BLaER1 (cell line): Measurements from ENCODE around the gene FOXC1.

Source experiments
- H3K27ac ChIP-seq: shearing (Covaris generic); formaldehyde crosslinking; 2 replicates; pipeline ENCODE4 v1.8.1; 2022
- H3K27me3 ChIP-seq: shearing (Covaris generic); formaldehyde crosslinking; 2 replicates; pipeline ENCODE4 v1.8.1; 2022
- H3K36me3 ChIP-seq: shearing (Covaris generic); formaldehyde crosslinking; 2 replicates; pipeline ENCODE4 v1.8.1; 2022
- H3K4me1 ChIP-seq: shearing (Covaris generic); formaldehyde crosslinking; 2 replicates; pipeline ENCODE4 v1.8.1; 2022
- H3K4me2 ChIP-seq: shearing (Covaris generic); formaldehyde crosslinking; 2 replicates; pipeline ENCODE4 v1.8.1; 2022
- H3K4me3 ChIP-seq: shearing (Covaris generic); formaldehyde crosslinking; 2 replicates; pipeline ENCODE4 v1.8.1; 2022
- H3K9ac ChIP-seq: shearing (Covaris generic); formaldehyde crosslinking; 2 replicates; pipeline ENCODE4 v1.8.1; 2022
- H3K9me3 ChIP-seq: shearing (Covaris generic); formaldehyde crosslinking; 2 replicates; pipeline ENCODE4 v1.8.1; 2022
- H4K20me1 ChIP-seq: shearing (Covaris generic); formaldehyde crosslinking; 2 replicates; pipeline ENCODE4 v1.8.1; 2022
- Cebpa-rat ChIP-seq: shearing (Covaris generic); IDR thresholded peaks from 2 replicates; pipeline ENCODE4 v1.8.1; 2022

Gene FOXC1

DNA sequence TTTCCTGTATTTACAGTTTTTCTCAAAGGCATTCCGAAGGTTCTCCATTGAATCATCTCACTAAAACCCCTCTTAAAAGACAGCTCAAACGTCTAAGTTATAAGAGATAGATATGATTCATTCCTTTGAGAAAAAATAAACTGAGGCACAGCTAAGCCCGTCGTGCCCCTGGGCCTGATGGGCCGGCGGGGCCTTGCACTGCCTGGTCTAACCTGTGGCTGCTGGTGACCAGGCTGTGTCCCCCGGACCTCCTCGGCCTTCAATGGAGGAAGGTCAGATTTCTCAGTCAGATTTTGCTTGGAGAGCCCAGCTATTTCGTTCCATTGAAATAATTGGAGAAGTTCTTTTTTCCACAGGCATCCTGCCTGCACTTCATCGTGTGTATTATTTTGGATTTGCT, 11.3 kb upstream of the FOXC1 start:
- no peak for TF ChIP-seq Cebpa-rat
- Histone ChIP-seq H3K4me2 (no peak overlapping the region), H4K20me1 (peaks cover 22% of the 10 kb centered on the region; the same call in 1 of the 2 replicates), H3K9ac (no peak overlapping the region), H3K36me3 (no peaks in the 10 kb centered on the region), H3K4me1 (peaks cover 23% of the 10 kb centered on the region), H3K4me3 (no peak overlapping the region), H3K27ac (no peak overlapping the region), H3K27me3 (peaks cover 70% of the 10 kb centered on the region), H3K9me3 (no peaks in the 10 kb centered on the region)

DNA sequence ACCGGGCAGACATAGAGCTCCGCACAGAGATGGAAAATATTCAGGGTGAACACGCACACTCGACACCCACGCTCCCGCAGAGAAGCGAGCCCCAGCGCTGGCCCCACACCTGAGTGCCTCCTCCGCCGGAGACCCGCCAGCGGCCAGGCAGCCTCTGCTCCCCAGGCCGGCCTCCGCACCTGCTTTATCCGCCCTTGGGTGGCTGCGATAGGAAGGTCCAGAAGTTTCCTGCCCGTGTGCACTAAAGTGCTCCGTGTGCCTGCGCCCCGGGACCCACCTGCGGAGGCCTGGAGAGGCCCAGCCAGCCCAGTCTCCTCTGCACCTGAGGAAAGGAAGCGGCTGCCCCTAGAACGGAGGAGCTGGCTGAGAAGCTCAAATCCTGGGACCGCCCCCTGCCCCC, 10.8 kb upstream of the FOXC1 start:
- Histone ChIP-seq H3K9me3 (no peaks in the 10 kb centered on the region), H3K4me1 (peaks cover 23% of the 10 kb centered on the region), H3K4me2 (no peak overlapping the region), H3K9ac (no peak overlapping the region), H3K4me3 (no peak overlapping the region), H4K20me1 (peaks cover 26% of the 10 kb centered on the region; the same call in 1 of the 2 replicates), H3K27ac (no peak overlapping the region), H3K27me3 (peaks cover 70% of the 10 kb centered on the region), H3K36me3 (no peaks in the 10 kb centered on the region)
- TF ChIP-seq Cebpa-rat: no peak

- H3K4me3 ChIP-seq: no peak overlapping the region
Measured at GRCh38 chr6:1599469-1599868, 10.2 kb upstream of the FOXC1 start.

DNA sequence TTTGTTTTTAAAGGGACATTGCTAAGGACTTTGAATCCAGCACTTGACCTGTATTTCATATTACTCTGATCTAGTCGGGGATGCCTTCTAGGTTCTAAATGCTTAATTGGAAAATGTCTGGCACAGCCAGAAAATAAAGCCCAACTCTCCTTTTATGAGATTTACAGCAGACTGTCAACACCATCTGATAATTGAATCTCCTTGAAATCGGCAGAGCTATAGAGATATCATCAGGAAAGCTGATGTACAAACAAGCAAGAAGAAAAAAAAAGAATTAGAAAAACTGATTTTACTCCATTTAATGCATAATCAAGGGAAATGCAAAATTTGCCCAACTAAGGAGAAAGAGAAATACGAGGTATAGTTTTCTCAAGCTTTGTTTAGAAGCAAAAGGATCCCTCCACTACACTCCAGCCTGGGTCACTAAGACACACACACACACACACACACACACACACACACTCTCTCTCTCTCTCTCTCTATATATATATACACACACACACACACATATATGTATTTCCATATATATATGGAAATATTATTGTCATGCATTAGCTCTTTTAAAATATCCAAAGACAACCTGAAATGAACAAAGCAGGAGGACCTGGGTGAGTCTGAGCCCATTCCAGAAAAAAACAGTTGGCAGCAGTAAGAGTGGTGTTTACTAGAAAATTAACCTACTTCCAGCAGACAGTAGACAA, 9.5 kb upstream of the FOXC1 start:
- Histone ChIP-seq H3K4me3 (no peak overlapping the region), H3K9ac (no peak overlapping the region), H3K4me2 (no peak overlapping the region), H3K27ac (no peak overlapping the region), H3K4me1 (peaks cover 24% of the 10 kb centered on the region), H3K36me3 (no peaks in the 10 kb centered on the region), H4K20me1 (peaks cover 37% of the 10 kb centered on the region), H3K9me3 (no peaks in the 10 kb centered on the region), H3K27me3 (peaks cover 70% of the 10 kb centered on the region)
- TF ChIP-seq Cebpa-rat: no peak

More at GRCh38 chr6:1599469-1599868, 10.2 kb upstream of the FOXC1 start:
- Histone ChIP-seq H3K9me3 (no peaks in the 10 kb centered on the region), H3K4me2 (no peak overlapping the region), H3K27me3 (peaks cover 70% of the 10 kb centered on the region), H4K20me1 (peaks cover 32% of the 10 kb centered on the region), H3K9ac (no peak overlapping the region), H3K36me3 (no peaks in the 10 kb centered on the region), H3K4me1 (peaks cover 24% of the 10 kb centered on the region), H3K27ac (no peak overlapping the region)
- no peak for TF ChIP-seq Cebpa-rat

DNA sequence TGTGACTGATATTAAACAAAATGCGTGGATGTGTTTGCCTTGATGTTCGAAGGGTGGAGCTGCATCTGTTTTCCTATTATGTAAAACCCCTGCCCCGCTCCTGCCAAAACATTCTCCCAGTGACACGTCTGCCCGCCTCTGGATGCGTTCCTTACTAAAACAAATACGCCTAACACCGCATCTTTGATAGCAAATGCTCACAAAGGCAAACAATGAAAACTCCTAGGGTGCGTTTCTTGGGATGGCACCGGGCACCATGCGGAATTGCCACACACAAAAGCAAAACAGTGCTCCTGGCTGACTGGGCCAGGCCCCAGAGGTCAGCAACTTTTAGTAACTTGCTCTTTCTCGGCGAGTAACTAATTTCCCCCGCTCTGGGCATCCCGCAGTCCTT, 9.0 kb upstream of the FOXC1 start:
- H3K4me3 ChIP-seq: no peak overlapping the region
- H3K4me2 ChIP-seq: no peak overlapping the region
- peaks cover 24% of the 10 kb centered on the region for H3K4me1 ChIP-seq
- peaks cover 70% of the 10 kb centered on the region for H3K27me3 ChIP-seq
- no peaks in the 10 kb centered on the region for H3K36me3 ChIP-seq
- no peak overlapping the region for H3K27ac ChIP-seq
- TF ChIP-seq Cebpa-rat: no peak
- H4K20me1 ChIP-seq: peaks cover 37% of the 10 kb centered on the region
- no peaks in the 10 kb centered on the region for H3K9me3 ChIP-seq
- H3K9ac ChIP-seq: no peak overlapping the region

- Histone ChIP-seq H3K36me3 (no peaks in the 10 kb centered on the region), H3K4me2 (no peak overlapping the region), H3K4me3 (no peak overlapping the region), H3K4me1 (peaks cover 19% of the 10 kb centered on the region), H3K27me3 (peaks cover 73% of the 10 kb centered on the region), H4K20me1 (peaks cover 42% of the 10 kb centered on the region), H3K9ac (no peak overlapping the region), H3K27ac (no peak overlapping the region), H3K9me3 (no peaks in the 10 kb centered on the region)
- no peak for TF ChIP-seq Cebpa-rat
Measured at GRCh38 chr6:1601158-1602048, 8.3 kb upstream of the FOXC1 start.

DNA sequence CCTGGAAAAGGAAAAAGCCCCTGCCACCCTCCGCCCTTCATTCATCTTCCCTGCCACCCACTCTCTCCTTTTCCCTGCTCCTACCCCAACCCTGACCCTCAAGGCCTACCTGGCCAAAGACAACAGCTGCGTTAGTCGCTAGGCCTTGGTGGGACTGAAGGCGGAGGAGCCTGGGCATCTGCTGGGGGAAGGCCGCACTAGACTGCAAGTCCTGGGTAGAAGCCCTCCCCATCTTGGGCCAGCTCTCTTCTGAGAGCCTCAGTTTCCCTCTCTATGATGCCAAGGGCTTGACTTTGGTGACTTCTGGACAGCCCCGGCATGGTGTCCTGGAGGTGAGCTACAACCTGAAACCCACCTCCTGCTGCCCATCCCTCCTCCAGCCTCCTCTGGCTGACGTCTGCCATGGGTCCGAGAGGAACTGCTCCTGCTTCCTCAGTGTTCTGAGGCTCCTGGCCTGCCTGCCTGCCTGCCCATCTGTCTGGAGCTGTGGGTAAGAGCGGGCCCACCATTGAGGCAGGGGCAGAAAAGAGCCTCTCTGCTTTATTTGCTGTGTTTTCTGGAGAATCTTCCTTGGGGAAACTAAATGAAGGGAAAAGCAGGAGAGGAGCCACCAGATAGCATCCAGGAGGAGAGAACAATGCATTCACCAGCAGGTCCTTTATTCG, 7.5 kb upstream of the FOXC1 start:
- TF ChIP-seq Cebpa-rat: no peak

DNA sequence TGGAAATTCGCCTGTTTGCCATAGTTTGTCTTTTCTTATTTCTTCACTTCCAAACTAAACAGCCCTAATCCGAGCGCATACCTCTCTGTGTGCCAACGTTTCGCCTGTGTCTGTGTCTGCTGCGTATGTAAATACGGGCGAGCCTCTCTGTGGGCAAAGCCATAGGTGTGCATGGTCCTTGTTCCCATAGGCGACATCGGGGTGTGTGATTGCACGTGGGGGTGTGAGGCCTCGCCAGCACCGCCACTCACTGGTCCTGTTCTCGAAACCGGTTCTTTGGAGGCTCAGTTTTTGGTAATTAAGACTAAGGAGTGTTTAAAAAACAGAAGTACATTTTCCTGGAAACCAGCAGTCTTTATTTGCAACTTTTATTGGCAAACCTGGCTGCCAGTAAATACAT, 6.0 kb upstream of the FOXC1 start:
- no peaks in the 10 kb centered on the region for H3K36me3 ChIP-seq
- H3K9me3 ChIP-seq: no peaks in the 10 kb centered on the region
- peaks cover 96% of the 10 kb centered on the region for H3K27me3 ChIP-seq
- H3K9ac ChIP-seq: no peak overlapping the region
- H3K4me2 ChIP-seq: peak overlapping the region; percentile 73; the same call in 1 of the 2 replicates
- H4K20me1 ChIP-seq: peaks cover 65% of the 10 kb centered on the region
- no peak overlapping the region for H3K4me3 ChIP-seq
- no peak for TF ChIP-seq Cebpa-rat
- peaks cover 27% of the 10 kb centered on the region for H3K4me1 ChIP-seq
- H3K27ac ChIP-seq: no peak overlapping the region

More for the DNA sequence above, 7.5 kb upstream of the FOXC1 start:
- Histone ChIP-seq H3K4me1 (peaks cover 19% of the 10 kb centered on the region), H3K27me3 (peaks cover 81% of the 10 kb centered on the region), H3K9ac (no peak overlapping the region), H3K4me3 (no peak overlapping the region), H3K36me3 (no peaks in the 10 kb centered on the region), H4K20me1 (peaks cover 50% of the 10 kb centered on the region), H3K4me2 (no peak overlapping the region), H3K27ac (no peak overlapping the region), H3K9me3 (no peaks in the 10 kb centered on the region)

DNA sequence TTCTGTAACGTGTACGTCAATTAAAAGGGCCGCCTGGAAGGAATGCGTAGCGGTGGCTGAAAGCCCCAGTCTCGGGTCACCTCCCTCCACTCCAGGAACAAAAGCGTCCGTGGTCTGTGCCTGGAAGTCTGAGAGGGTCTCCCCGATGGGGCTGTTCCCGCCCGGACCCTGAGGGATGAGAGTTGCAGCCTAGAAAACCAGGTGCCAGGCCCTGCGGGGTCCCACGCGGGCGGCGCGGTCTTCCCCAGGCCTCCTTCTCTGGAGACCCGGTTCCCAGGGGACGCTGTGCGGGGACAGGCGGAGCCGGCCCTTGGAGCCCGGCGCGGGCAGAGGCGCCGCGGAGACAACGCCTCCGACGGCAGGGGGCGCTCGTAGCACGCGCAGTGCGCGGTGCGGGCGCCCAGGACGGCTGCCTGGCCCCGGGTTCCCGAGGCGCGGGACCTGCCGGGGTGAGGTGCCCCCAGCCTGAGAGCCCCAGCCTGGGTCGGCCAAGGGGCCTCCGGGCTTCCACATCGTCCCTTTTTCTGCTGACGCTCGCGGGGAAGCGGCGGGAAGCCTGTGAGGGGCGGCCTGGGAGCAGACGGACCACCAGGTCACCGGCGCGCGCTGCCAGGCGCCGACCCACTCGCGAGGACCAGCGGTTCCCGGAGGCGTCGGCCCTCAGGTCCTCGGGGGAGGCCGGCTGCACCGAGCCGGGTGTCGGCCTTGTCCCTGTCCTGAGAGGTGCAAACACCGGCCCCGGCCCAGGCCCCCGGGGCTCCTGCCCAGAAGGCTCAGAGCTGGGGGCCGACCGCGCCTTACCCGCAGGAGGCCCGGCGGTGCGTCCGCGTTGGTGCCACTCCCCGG, 5.3 kb upstream of the FOXC1 start:
- H3K9ac ChIP-seq: no peak overlapping the region
- peaks cover 34% of the 10 kb centered on the region for H3K4me1 ChIP-seq
- peak overlapping the region; percentile 48 for H3K4me3 ChIP-seq
- H3K36me3 ChIP-seq: no peaks in the 10 kb centered on the region
- no peak overlapping the region for H3K27ac ChIP-seq
- H3K4me2 ChIP-seq: peak overlapping the region; percentile 73
- H3K27me3 ChIP-seq: peaks cover 98% of the 10 kb centered on the region
- TF ChIP-seq Cebpa-rat: no peak
- no peaks in the 10 kb centered on the region for H3K9me3 ChIP-seq
- H4K20me1 ChIP-seq: peaks cover 72% of the 10 kb centered on the region
